Measurements from ENCODE around the gene YBX3.

GRCh38 chr12:10669533-10669932 lies 53.6 kb downstream of the YBX3 start:
- TF ChIP-seq CTCF (IDR thresholded peaks at IDR 0.05; ENCODE audit: low read depth, low read length, poor library complexity, severe bottlenecking) = no peak
- no peak for TF ChIP-seq EZH2phosphoT487 (IDR thresholded peaks at IDR 0.05; ENCODE audit: borderline replicate concordance, low read length)

Measured in DOHH2 (cell line).